Keratinocyte (primary cell): Measurements from ENCODE around the gene CDKAL1.

Source experiments
- EZH2 ChIP-seq: IDR thresholded peaks from one replicate; pipeline ENCODE4 v1.6.1; 2012; ENCODE audit warnings: inconsistent platforms, mild to moderate bottlenecking, low read length, moderate library complexity
- TF ChIP-seq, protein P1 (sequence below), 3 experiments: IDR thresholded peaks in 1 of 3; conservative IDR thresholded peaks in 1 of 3; optimal IDR thresholded peaks in 1 of 3; 2 replicates in 2 of 3; 3 replicates in 1 of 3; pipeline versions ENCODE3 to v1.5.1; 2011; ENCODE audit warnings: low read length in 3 of 3, mild to moderate bottlenecking in 3 of 3, moderate library complexity in 2 of 3, control low read depth in 1 of 3, inconsistent platforms in 1 of 3; ENCODE audit not compliant: insufficient read depth in 2 of 3; ENCODE audit errors: extremely low read depth in 1 of 3

DNA sequence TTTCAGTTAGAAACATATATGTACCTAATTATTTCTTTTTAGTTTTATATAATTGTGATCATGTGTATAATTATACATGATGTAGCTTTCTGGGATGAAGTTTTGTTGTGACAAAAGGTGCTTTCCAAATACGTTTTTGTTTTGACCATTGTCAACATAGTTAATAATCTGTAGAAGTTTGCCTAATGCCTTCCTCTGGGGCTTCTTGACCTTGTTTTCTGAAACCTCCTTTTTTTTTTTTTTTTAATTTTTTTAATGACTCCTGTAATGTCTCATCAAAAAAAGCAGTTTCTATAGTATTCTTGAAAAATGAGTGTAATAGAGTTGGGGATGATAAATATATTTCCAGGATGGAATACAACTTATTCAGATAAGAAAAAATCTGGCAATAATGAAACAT, 624.6 kb downstream of the CDKAL1 start:
- TF ChIP-seq, protein P1, sequence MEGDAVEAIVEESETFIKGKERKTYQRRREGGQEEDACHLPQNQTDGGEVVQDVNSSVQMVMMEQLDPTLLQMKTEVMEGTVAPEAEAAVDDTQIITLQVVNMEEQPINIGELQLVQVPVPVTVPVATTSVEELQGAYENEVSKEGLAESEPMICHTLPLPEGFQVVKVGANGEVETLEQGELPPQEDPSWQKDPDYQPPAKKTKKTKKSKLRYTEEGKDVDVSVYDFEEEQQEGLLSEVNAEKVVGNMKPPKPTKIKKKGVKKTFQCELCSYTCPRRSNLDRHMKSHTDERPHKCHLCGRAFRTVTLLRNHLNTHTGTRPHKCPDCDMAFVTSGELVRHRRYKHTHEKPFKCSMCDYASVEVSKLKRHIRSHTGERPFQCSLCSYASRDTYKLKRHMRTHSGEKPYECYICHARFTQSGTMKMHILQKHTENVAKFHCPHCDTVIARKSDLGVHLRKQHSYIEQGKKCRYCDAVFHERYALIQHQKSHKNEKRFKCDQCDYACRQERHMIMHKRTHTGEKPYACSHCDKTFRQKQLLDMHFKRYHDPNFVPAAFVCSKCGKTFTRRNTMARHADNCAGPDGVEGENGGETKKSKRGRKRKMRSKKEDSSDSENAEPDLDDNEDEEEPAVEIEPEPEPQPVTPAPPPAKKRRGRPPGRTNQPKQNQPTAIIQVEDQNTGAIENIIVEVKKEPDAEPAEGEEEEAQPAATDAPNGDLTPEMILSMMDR (optimal IDR thresholded peaks at IDR 0.05 in 1 of 3, IDR thresholded peaks at IDR 0.05 in 1 of 3, conservative IDR thresholded peaks at IDR 0.05 in 1 of 3; ENCODE audit: extremely low read depth in 1 of 3, insufficient read depth in 2 of 3, low read length in 3 of 3), result no peak
- TF ChIP-seq EZH2, result no peak
